D341Med (cell line): Measurements from ENCODE around the gene PRKAG2.
A peak's percentile ranks its signal among the peaks of the same experiment; 100 is the strongest.

Experiments
- DNase-seq: peaks from one replicate; pipeline ENCODE4 v3.0.0; 2012; ENCODE audit warnings: low spot score

Gene PRKAG2

DNA sequence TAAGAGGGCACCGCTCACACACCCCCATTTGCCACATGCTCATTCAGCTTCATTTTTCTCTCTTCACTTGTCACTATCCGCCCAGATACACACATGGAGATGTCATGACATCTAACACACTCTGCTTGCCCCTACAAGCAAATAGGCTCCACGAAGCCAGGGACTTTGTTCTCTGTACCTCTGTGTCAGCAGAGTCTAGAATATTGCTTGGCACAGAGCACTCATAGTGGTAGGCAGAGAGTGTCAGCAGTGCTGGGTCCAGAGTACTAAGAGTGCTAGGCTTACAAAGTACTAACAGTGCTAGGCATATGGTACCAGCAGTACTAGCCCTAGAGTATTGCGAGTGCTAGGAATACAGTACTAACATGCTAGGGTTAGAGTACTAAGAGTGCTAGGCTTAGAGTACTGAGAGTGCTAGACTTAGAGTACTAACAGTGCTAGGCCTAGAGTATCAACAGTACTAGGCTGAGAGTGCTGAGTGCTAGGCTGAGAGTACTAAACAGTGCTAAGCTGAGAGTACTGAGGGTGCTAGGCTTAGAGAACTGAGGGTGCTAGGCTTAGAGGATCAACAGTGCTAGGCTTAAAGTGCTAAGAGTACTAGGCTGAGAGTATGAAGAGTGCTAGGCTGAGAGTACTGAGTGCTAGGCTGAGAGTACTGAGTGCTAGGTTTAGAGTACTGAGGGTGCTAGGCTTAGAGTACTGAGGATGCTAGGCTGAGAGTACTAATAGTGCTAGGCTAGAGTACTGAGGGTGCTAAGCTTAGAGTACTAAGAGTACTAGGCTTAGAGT, 166.1 kb downstream of the PRKAG2 start:
- DNase-seq = no peak

DNA sequence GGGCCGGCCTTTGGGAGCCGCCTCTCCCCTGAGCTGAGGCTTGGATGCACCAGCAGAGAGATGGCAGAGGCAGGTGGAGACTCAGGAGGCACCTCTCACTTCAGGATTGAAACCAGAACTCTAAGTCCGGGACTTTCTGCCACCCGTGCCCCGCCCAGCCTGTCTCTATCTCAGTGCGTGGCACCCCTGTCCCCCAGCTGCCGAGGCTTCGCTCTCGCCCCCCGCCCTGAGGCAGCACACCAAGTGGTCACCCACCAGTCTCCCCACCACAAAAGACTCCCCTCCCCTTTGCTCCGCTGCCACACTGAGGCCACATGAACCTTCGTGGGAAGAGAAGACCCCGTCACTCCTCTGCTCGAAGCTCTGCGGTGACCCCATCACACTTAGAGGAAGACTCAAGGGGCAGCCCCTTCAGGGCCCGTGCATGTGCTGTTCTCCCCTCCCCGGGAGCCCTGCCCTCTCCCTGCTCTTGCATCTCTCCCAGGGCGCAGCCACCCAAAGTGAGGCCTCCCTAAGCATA, 166.7 kb downstream of the PRKAG2 start:
- DNase-seq = no peak

DNA sequence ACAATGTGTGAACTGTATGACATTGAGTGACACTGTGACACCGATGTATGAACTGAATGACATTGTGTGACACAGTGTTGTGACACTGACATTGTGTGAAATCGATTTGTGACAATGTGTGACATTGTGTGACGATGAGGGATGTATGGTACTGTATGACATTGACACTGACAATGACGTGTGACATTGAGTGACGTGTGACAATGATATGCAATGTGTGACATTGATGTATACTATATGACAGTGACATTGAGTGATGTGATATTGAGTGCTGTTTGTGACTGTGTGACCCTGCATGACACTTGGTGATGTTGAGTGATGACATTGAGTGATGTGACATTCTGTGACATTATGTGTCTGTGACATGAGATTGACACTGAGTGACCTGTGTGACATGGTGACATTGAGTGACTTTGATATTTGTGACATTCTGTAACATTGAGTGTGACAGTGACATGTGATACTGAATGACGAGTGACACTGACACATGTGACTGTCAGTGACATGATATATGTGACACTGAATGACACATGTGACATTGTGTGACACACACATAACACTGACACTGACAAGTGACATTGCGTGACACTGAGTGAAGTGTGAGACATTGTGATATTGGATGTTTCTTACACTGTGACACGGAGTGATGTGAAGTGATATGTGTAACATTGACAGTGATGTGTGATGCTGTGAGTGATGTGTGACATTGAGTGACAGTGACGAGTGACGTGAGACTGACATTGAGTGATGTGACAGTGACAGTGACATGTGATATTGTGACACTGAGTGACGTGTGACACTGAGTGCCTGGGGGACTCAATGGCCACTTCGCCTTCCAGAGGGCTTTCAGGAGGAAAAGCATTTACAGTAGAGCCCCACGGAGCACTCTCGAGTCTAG, 167.5 kb downstream of the PRKAG2 start:
- DNase-seq = no peak

DNA sequence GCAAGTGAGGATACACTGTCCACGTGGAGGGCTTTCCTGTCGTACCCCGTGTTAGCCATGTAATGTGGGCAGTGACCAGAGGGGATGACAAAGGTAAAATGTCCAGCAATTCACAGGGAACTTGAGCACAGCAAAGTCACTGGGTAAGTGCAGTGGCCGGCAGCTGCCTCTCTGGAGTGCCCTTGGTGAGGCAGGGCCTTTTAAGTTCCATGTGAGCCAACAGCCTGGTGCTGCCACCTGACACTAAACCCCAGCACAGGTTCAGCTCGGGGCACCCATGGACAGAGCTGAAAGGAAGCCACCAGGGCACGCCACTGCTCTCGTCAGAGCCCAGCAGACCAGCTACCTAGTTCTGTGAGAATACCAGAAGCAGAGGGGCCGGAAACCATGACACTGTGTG, 168.3 kb downstream of the PRKAG2 start:
- no peak for DNase-seq

DNA sequence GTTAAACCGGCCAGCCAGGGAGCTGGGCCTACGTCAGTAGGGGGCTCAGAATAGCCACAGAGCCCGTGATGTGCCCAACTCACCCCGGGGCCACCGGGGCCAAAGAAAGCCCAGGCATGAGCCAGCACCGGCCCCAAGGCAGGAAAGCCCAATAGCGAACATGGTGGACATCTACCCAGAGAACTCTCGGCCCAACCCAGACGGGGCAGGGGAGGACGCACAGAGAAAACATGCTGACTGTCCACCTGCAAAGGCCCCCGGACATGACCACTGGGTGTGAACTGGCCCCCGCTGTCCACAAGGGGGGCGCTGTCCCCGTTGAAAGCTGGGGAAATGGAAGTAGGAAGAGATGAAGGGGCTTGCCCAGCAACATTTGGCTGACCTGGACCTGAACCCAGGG, 169.2 kb downstream of the PRKAG2 start:
- DNase-seq = no peak

DNA sequence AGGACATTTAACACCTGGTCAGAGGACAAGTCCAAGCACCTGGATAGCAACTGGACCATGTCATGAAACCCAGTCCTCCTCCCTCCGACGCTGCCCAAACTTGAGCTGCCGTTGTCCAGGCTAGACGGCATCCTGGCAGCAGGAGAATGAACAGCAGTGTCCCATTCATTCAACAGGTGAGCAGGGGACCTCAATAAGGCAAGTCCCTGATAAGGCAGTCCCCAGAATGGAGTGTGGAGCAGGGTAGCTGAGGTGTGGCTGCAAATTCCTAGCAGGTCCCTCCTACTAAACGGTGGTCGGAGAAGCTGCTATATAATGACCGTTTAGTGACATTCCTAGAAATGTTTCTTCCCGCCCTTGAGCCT, 169.8 kb downstream of the PRKAG2 start:
- DNase-seq = no peak

DNA sequence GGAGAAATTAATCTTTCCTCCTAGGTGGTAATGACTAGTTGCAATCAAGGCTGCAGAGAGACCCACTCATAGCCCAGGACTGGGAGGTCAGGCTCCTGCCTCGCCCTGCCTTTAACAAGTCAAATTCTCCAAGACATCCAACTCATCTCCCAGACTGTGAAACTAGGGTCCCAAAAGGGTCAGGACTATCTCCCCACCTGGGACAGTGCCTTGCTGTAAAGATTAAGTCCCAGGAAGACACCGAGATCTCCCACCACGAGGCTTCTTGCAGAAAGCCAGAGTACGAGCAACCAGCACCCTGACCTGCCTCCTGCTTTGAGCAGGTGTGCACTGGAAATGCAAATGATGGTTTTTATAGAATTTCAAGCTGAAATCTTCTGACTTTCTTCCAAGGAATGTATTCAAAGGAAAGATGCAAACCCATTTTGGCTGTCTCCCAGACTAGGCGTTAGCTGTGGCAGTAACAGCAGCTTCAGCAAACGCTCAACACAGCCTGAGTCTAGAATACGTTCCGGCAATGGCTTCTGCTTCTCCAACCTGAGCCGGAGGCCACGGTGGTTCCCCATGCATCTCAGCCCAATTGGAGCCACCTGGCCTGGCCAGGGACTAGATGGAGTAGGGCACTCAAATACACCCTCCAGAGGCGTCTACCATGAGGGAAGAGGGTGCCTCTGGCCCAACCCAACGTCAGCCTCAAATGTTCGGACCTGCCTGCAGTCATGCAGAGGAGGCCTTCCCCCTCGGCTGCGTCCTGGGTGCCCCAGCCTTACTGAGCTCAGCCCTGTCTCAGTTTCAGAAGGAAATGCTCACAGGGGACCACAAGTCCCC, 170.4 kb downstream of the PRKAG2 start:
- no peak for DNase-seq

DNA sequence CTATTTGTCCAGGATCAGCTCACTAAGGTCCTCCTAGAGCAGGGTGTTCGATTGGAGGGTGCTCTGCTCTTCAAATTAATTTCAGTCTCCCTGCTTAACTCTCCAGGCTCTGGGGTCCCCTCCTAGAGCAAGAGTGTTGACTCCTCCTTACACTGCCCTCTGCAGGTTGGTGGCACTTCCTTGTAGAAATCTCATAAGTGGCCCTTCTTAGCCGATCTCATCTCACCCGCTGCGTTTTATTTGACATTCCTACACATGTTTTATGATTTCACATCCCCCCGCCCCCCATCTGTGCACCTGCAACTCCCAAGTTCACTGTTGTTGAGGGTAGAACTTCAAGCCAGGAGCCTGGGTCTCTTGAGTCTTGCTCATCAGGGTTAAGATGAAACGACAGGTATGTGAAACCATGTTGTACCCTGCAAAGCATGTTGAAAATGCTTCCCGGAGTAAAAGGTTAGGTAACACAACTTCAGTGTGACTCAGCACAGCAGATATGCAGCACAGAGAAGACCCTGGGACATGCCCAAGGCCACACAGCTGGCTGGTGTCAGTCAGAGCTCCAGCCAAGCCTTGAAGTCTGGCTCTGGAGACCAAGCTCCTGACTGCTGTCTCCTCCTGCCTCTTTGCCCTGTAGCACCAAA, 171.2 kb downstream of the PRKAG2 start:
- peak; percentile 66 for DNase-seq

DNA sequence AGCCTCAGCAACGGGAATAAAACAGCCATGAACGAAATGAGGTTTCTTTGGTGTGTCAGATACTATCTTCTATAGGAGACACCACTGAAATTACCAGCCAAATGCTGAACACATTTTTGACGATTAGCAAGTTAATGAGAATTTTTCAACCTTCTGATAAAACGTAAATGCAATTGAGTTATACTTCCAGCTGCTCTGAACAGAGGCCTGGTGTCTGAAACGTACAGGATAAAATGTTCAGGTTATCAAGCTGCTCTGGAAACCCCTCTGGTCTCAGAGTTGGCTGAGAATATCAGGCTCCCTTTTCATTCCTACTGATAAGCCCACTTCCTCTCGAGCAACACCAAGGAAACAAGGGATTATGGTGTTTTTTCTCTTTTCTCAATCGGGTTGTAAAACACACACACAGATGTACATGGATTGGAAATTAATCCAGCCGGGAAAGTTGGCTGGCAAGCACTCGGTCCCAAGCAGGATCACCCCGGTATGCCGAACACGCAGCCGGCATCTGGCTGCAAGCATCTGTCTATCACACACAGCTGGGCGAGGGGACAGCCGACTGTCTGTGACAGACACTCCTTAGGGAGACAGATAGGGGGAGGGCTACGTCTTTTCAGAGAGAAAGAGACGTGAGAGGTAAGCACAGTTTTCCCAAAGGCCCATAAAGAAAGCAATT, 171.8 kb downstream of the PRKAG2 start:
- no peak for DNase-seq

DNA sequence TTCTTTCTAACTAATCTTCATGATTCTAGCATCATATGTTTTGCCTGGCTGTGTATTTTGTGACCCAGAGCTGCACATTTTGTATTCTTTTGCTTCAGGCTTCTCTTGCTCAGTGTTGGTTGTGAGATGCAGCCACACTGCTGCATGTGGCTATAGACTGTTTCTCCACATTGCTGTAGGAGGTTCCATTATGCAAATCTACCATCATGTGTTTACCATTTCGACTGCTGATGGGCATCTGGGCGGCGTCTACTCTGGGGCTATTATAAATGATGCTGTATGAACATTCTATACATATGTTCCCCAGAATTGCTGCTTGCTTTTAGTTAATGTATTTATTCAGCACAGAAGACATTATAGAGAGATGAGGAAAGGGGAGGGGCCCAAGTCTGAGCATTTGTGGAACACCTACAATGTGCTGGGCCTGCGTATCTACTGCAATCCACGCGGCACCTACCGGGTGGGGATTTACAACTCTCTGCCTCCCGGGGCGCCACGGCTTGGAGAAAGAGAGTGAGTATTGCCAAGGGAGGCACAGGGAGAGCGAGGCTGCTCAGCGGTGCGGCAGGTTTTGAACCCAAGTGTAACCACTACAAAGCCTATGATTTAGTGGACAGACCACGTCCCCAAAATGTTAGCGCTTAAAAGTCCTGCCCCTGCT, 172.5 kb downstream of the PRKAG2 start:
- no peak for DNase-seq

DNA sequence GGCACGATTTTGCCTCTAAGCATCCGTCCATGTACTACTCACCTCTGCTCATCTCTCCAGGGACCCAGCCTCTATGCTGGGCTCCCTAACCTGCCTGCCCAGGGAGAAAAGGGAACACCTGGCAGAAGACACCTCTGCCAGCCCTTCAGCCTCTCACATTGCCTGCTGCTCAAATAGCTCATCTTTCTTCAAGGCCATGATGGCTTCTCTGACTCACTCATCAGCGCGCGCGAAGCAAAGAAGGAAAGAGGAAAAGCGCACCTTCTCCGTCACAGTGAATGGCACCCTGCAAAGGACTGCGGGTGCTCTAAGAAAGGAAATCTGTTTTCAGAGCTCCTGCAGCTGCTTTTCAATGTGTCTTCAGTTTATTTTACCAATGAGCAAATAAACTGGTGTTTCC, 174.0 kb downstream of the PRKAG2 start:
- no peak for DNase-seq

DNA sequence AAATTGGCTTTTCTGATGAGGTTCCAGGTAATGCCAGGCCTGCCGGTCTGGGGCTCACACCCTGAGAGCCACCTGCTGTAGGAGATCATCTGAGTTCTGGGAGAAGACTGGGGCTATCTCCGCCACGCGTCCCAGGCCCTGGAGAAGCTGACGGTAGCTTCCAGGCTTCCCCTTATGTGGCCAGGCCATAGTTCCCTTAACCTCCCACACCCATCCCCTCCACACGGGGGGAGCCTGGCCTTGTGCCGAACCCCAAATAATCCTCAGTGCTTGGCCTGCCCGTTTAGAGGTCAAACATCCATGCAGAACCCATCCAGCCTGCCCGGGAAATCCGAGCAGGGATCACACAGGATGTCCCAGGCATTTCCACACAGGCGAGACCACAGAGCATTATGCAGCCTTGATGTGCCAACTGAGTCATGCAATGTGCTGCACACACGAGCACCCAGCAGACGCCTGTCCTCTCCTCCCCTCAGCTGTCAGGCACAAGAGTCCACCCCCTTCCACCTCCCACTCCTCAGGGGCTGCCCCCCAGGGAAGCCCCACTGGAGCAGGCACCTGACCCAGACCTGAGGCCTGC, 176.2 kb downstream of the PRKAG2 start:
- DNase-seq = no peak

DNA sequence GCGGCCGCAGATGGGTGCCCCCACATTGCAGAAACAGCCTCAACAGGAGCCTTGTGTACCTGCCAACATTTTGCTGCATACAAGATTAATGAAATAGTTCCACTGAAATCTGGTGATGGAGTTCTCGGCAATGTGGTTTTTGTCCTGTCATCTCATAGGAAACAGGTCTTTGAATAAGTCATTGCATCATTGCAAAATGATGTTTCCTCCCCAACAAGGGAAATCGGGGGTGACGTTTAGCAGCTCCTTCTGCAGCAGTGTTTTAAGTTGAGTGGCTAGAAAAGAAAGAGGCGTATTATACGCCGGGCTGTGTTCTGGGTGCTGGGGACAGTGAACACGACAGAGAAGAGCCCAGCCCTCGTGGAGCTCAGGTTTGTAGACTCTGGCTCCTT, 177.0 kb downstream of the PRKAG2 start:
- DNase-seq = no peak

DNA sequence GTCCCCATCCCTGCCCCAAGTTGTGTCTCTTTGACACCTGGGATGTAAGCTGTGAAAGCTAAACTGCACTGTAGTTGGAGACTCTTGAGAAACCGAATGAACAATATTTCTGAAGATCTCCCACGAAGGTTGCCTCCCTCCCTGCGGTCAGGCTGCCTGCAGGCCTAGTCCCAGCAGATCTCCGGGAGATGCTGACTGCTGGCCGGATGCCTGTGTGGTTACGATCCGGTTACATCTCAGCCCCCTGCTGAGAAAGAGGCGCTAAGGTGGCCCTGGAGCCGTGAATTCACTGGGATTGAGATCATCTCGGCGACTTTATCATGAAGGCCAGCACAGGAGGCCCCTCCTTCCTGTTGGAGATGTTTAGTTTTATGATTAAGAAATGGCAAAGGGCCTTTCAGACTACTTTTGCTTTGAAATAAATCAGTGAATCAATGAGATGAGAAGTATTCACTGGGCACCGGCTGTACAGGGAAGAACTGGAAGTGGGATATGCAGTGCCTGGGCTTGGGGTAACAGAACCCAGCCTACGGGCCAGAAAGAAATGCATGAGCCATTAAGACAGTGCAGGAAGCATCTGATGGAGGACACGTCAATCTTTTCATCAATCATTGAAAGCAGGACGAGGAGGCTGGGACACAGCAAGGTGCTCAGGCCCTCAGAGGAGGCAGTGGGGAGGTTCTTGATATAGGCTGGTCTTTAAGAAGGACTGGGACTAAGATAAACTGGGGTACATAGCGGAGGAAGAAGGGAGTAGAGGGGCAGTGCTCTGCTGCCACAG, 177.6 kb downstream of the PRKAG2 start:
- no peak for DNase-seq

DNA sequence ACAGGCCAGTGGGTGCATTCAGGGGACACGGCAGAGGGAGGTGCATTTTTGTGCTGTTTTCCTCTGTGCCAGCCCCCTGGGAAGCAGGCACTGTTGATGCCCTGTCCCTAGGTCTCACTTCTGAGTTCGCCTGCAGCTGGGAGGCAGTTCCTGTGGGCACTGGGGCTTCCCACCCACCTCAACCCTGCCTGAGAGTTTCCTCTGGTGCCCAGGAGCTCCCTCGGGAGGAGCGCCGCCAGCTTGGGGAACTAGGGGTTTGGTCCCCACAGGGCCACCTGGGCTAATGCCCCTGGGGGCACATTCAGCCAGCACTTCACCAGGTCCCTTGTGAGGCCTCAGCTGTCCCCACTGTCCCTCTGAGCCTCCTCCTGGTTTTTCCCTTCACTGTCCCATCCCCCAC, 179.0 kb downstream of the PRKAG2 start:
- no peak for DNase-seq

DNA sequence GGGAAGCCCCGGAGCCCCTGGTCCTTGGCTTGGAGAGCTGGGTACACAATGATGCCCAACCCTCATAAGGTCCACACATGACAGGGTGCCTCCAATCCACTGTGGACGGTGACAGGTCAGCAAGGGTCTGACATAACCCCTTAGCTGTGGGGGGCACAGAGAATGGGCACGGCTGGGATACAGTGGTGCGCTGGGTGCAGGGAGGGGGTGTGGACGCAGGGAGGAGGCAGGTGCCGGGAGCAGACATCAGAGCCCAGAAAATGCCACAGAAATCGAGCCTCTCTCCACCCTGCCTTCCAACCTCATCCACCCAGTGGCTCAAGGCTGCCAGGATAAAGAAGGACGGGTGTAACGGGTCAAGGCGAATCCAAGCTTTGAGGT, 179.4 kb downstream of the PRKAG2 start:
- no peak for DNase-seq

DNA sequence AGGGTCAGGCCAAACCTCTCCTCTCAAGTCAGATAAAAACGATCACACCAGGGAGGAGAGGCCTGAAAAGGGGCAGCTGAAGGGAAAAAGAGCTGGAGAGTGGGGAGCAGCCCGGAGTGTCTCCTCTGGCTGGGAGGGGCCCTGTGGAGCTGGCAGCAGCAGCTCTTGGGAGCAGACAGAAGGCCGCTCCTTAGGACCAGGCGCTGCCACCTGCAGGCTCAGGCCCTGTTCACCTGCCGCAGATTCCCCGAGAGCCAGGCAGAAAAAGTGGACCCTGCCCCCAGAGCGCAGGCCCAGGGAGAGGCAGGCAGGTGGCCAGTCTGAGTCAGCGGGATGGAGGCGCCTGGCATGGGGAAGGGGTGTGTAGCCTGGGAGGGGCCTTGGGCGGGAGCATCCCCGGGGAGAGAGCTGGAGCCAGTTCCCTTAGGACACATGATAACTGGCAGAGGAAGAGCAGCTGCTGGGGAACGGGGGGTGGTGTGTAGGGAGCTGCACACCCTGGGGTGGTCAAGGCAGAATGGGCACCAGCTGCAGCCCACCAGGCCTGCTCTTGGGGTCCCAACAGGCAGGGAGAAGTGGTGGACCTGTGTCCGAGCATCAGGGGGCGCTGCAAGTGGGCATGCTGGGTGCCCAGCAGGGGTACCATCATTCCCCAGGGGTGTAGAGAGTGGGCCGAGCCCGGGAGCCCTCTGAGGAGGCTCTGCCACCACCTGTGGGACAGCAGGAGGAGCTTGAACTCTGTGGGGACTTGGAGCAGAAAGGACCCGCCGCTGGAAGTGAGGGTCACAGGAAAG, 180.0 kb downstream of the PRKAG2 start:
- no peak for DNase-seq

DNA sequence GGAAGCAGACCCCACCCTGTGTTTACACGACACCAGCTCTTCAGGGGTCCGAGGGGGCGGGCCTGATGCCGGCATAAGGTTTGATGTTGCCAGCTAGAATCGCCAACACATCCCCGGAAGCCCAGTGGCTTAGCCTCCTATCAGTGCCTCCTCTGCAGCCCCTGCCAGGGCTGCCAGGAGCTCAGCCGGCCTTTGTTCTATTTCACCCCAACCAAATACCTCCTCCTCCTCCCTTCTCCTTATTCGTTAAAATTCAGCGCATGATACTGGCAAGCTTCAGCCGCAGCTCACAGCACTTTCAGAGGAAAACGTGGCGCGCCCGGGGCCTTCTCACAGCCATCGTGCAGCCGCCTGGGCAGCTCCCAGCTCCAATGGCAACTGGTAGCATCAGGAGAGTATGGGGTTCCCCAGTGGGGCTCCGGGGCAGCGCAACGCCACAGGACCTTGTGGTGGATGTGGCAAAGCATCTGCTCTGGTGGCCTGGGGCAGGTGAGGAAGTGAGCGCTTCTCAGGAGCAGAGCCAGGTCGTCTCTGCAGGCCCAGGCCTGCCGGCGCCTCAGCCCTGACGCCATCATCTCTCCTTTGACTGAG, 180.9 kb downstream of the PRKAG2 start:
- no peak for DNase-seq
